Stimulated activated CD4-positive, alpha-beta T cell treated with anti-CD3 and anti-CD28 coated beads, Interleukin-12 subunit alpha, Interleukin-12 subunit beta, amount 100 ng/mL, for 24 hours (primary cell): Measurements from ENCODE around the gene ZG16B.

Experiments
- DNase-seq, 2 experiments: peaks; one replicate each; pipeline ENCODE4 v3.0.0-alpha.2; 2020; ENCODE audit warnings: low read depth in 2 of 2

ZG16B gene

GRCh38 chr16:2829501-2830354, at the start of gene ZG16B:
ZG16B (plus strand) TSS chr16:2830303; CDS start chr16:2830442, 139 bp downstream.
- no peak for DNase-seq

- no peak for DNase-seq
Measured at GRCh38 chr16:2782583-2783351, 47.3 kb upstream of the ZG16B start.

GRCh38 chr16:2783581-2784357, 46.3 kb upstream of the ZG16B start:
- no peak for DNase-seq

- no peak for DNase-seq
Measured at GRCh38 chr16:2784358-2785100, 45.6 kb upstream of the ZG16B start.

- peak in 1 of 2 experiments; percentile 54 for DNase-seq
Measured at GRCh38 chr16:2785101-2785991, 44.8 kb upstream of the ZG16B start.

GRCh38 chr16:2786061-2786825, 43.9 kb upstream of the ZG16B start:
- DNase-seq, result no peak

- DNase-seq, result no peak
Measured at GRCh38 chr16:2786826-2787151, 43.3 kb upstream of the ZG16B start.

GRCh38 chr16:2787406-2787805, 42.7 kb upstream of the ZG16B start, which contains the start of gene PRSS33:
PRSS33 (minus strand) TSS chr16:2787560; CDS start chr16:2786547, 1,013 bp downstream.
- DNase-seq, result no peak

- DNase-seq, result no peak
Measured at GRCh38 chr16:2787961-2788360, 42.1 kb upstream of the ZG16B start.

- no peak for DNase-seq
Measured at GRCh38 chr16:2790631-2791030, 39.5 kb upstream of the ZG16B start.

GRCh38 chr16:2791174-2791573, 38.9 kb upstream of the ZG16B start:
- no peak for DNase-seq

- no peak for DNase-seq
Measured at GRCh38 chr16:2792940-2793339, 37.2 kb upstream of the ZG16B start.

- no peak for DNase-seq
Measured at GRCh38 chr16:2795395-2796143, 34.5 kb upstream of the ZG16B start.

GRCh38 chr16:2798723-2799204, 31.3 kb upstream of the ZG16B start:
- DNase-seq, result no peak

GRCh38 chr16:2799205-2799858, 30.8 kb upstream of the ZG16B start:
- no peak for DNase-seq

- DNase-seq, result no peak
Measured at GRCh38 chr16:2799859-2800226, 30.3 kb upstream of the ZG16B start.

GRCh38 chr16:2803545-2804195, 26.4 kb upstream of the ZG16B start:
- DNase-seq, result no peak

- DNase-seq, result no peak
Measured at GRCh38 chr16:2804728-2805127, 25.4 kb upstream of the ZG16B start.
